ENCODE data around the gene GPR137C.

DNA sequence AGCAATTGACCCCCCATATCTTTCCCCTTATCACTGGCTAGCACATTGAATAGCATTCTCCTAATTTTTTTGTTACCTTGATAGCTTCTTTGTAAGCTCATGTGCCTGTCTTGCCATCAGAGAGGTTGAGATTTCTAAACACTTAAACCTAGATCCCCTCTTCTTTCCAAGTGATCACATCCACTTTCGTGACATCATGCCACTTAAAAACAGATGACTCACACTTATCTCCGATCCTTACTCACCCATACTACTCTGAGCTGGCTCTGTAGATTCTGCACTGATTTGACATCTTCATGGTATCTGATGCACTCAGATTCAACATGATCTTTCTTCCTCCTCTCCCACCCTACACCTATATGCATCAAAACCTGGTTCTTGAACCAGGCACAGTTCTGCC is 10.5 kb downstream of the GPR137C start:
- TF ChIP-seq, protein P1, sequence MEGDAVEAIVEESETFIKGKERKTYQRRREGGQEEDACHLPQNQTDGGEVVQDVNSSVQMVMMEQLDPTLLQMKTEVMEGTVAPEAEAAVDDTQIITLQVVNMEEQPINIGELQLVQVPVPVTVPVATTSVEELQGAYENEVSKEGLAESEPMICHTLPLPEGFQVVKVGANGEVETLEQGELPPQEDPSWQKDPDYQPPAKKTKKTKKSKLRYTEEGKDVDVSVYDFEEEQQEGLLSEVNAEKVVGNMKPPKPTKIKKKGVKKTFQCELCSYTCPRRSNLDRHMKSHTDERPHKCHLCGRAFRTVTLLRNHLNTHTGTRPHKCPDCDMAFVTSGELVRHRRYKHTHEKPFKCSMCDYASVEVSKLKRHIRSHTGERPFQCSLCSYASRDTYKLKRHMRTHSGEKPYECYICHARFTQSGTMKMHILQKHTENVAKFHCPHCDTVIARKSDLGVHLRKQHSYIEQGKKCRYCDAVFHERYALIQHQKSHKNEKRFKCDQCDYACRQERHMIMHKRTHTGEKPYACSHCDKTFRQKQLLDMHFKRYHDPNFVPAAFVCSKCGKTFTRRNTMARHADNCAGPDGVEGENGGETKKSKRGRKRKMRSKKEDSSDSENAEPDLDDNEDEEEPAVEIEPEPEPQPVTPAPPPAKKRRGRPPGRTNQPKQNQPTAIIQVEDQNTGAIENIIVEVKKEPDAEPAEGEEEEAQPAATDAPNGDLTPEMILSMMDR (IDR thresholded peaks at IDR 0.05 in 4 of 5, conservative IDR thresholded peaks at IDR 0.05 in 1 of 5): no peak
- TF ChIP-seq POLR2A (IDR thresholded peaks at IDR 0.05): no peak
